ENCODE measurements around the gene RBM8A. TPM values are rescaled to one million over a fixed set of nuclear protein-coding genes. Genes with fewer than 3 reads are reported as not detected.
"Not testable (repeated sequence)": the region's sequence is repeated elsewhere in the genome, so short reads cannot be mapped to it uniquely, and the experiment has no call there.

The RBM8A gene
- polyA plus RNA-seq, 1 of the 3 experiments (the other 2 are of a cell fraction) = 236 TPM

DNA sequence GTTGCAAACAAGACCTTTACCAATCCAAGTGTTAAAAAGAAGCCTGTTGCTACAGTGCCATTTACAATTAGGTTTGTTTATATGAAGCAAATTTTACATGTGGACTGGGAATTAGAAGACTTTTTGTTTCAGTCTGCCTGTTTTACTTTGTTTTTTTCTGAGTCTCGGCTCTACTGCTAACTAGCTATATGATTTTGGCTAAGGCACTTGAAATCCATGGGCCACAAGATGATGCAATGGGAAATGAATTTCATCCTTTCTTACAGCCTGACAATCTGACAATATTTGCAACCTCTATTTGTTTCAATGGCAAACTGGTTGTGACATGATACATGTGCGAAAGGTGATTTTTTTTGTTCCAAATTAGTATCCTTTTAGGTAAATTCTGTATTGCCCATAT lies 5.0 kb downstream of the RBM8A start:
- peaks cover 36% of the 10 kb centered on the region for H3F3A ChIP-seq (replicated peaks; ENCODE audit: insufficient read depth)
- 92% methylated on average over 2 of the region's 2 CpGs for WGBS (ENCODE audit: low lambda C conversion rate)
- POLR2A ChIA-PET = no interaction called here
- H3K4me1 ChIP-seq (ENCODE audit: control insufficient read depth in 1 of 2, insufficient read depth in 2 of 2, low read depth in 1 of 2, low read length in 1 of 2) = peaks cover 7 to 25% of the 10 kb centered on the region in 2 experiments
- H3K9me2 ChIP-seq = no peaks in the 10 kb centered on the region
- no peaks in the 10 kb centered on the region for H4K20me1 ChIP-seq (ENCODE audit: insufficient read depth)
- peaks cover 26% of the 10 kb centered on the region for H3K79me2 ChIP-seq (ENCODE audit: insufficient read depth)
- H3K36me3 ChIP-seq (replicated peaks in 1 of 2; ENCODE audit: control insufficient read depth in 1 of 2, insufficient read depth in 2 of 2, low read length in 1 of 2) = peaks cover 15 to 25% of the 10 kb centered on the region in 2 experiments
- H3K27ac ChIP-seq (ENCODE audit: low read depth in 2 of 2, low read length in 1 of 2) = peak overlapping the region in 1 of 2 experiments; percentile 12; a peak in 1 of 4 replicates
- H3K4me3 ChIP-seq (ENCODE audit: low read depth in 2 of 2, low read length in 1 of 2) = no peak overlapping the region
- no peak overlapping the region for H3K4me2 ChIP-seq
- TF ChIP-seq, protein P1, sequence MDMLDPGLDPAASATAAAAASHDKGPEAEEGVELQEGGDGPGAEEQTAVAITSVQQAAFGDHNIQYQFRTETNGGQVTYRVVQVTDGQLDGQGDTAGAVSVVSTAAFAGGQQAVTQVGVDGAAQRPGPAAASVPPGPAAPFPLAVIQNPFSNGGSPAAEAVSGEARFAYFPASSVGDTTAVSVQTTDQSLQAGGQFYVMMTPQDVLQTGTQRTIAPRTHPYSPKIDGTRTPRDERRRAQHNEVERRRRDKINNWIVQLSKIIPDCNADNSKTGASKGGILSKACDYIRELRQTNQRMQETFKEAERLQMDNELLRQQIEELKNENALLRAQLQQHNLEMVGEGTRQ (IDR thresholded peaks at IDR 0.05; ENCODE audit: borderline replicate concordance, low read depth, low read length) = no peak
- no peak for TF ChIP-seq RFX5 (IDR thresholded peaks at IDR 0.05; ENCODE audit: low read length)
- no peak for TF ChIP-seq FOXJ3 (CRISPR knock-in tag; IDR thresholded peaks at IDR 0.05)
- no peak for TF ChIP-seq MEF2A (IDR thresholded peaks at IDR 0.05; ENCODE audit: borderline replicate concordance, low read depth)
- TF ChIP-seq, protein P2, sequence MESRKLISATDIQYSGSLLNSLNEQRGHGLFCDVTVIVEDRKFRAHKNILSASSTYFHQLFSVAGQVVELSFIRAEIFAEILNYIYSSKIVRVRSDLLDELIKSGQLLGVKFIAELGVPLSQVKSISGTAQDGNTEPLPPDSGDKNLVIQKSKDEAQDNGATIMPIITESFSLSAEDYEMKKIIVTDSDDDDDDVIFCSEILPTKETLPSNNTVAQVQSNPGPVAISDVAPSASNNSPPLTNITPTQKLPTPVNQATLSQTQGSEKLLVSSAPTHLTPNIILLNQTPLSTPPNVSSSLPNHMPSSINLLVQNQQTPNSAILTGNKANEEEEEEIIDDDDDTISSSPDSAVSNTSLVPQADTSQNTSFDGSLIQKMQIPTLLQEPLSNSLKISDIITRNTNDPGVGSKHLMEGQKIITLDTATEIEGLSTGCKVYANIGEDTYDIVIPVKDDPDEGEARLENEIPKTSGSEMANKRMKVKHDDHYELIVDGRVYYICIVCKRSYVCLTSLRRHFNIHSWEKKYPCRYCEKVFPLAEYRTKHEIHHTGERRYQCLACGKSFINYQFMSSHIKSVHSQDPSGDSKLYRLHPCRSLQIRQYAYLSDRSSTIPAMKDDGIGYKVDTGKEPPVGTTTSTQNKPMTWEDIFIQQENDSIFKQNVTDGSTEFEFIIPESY (IDR thresholded peaks at IDR 0.05; ENCODE audit: borderline replicate concordance, low read depth) = no peak
- TF ChIP-seq, protein P3, sequence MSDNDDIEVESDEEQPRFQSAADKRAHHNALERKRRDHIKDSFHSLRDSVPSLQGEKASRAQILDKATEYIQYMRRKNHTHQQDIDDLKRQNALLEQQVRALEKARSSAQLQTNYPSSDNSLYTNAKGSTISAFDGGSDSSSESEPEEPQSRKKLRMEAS (IDR thresholded peaks at IDR 0.05; ENCODE audit: low read depth) = no peak
- TF ChIP-seq SMC3 (IDR thresholded peaks at IDR 0.05; ENCODE audit: low read depth, low read length) = no peak
- no peak for TF ChIP-seq ELF1 (IDR thresholded peaks at IDR 0.05)
- no peak for TF ChIP-seq FOXM1 (IDR thresholded peaks at IDR 0.05; ENCODE audit: low read depth)
- no peak for DNase-seq
- H2AFZ ChIP-seq (ENCODE audit: low read depth) = no peak overlapping the region
- H3K9ac ChIP-seq = no peak overlapping the region
- CTCF ChIA-PET = interaction anchor here (1.6 kb wide), 1 partner anchor 30 kb away, joined by 6 read pairs; no protein-coding TSS in a partner anchor
- no peaks in the 10 kb centered on the region for H3K27me3 ChIP-seq (ENCODE audit: insufficient read depth)
- H3K9me3 ChIP-seq = no peaks in the 10 kb centered on the region

DNA sequence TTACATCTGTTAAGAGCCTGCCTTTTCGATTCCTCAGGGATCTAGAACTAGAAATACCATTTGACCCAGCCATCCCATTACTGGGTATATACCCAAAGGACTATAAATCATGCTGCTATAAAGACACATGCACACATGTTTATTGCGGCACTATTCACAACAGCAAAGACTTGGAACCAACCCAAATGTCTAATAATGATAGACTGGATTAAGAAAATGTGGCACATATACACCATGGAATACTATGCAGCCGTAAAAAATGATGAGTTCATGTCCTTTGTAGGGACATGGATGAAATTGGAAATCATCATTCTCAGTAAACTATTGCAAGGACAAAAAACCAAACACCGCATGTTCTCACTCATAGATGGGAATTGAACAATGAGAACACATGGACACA lies 7.0 kb downstream of the RBM8A start:
- WGBS (ENCODE audit: low lambda C conversion rate) = 89% methylated on average over 3 of the region's 4 CpGs
- DNase-seq; H3K9ac ChIP-seq; H3K27ac ChIP-seq (ENCODE audit: low read depth in 2 of 2, low read length in 1 of 2); H4K20me1 ChIP-seq (ENCODE audit: insufficient read depth); H3K9me3 ChIP-seq; H2AFZ ChIP-seq (ENCODE audit: low read depth); POLR2A ChIA-PET; H3K27me3 ChIP-seq (ENCODE audit: insufficient read depth); H3K9me2 ChIP-seq: not testable (repeated sequence)
- Histone ChIP-seq H3K79me2 (ENCODE audit: insufficient read depth) (peaks cover 19% of the 10 kb centered on the region), H3K4me1 (ENCODE audit: control insufficient read depth in 1 of 2, insufficient read depth in 2 of 2, low read depth in 1 of 2, low read length in 1 of 2) (peaks cover 0 to 18% of the 10 kb centered on the region in 2 experiments; a peak in 2 of 4 replicates), H3K4me2 (peak overlapping the region; percentile 91; the same call in 1 of the 2 replicates), H3F3A (replicated peaks; ENCODE audit: insufficient read depth) (peaks cover 33% of the 10 kb centered on the region), H3K36me3 (replicated peaks in 1 of 2; ENCODE audit: control insufficient read depth in 1 of 2, insufficient read depth in 2 of 2, low read length in 1 of 2) (peaks cover 17 to 31% of the 10 kb centered on the region in 2 experiments), H3K4me3 (ENCODE audit: low read depth in 2 of 2, low read length in 1 of 2) (peak overlapping the region in 1 of 2 experiments; percentile 83; a peak in 1 of 4 replicates)
- CTCF ChIA-PET = interaction anchor here (16.4 kb wide), 1 partner anchor 25 kb away, joined by 281 read pairs; no protein-coding TSS in a partner anchor

Measured in SK-N-SH (cell line).